Mucosa of descending colon (tissue), 3 donors: ENCODE measurements around the gene CYP3A4. TPM values are rescaled to one million over a fixed set of nuclear protein-coding genes. Genes with fewer than 3 reads are reported as not detected.
"Not testable (repeated sequence)": the region's sequence is repeated elsewhere in the genome, so short reads cannot be mapped to it uniquely, and the experiment has no call there.

Source experiments
- ATAC-seq: fragments of 200-7000 bp; cut with Tn5 transposase; one replicate; pipeline ENCODE4 v1.9.1; 2020; ENCODE audit warnings: mild to moderate bottlenecking, moderate library complexity
- DNase-seq, 3 donors: peaks; one replicate each; pipeline ENCODE4 v3.0.0-alpha.2; 2020
- H3K36me3 ChIP-seq: fragments of 200-600 bp; one replicate; pipeline ENCODE4 v1.8.0; 2021; ENCODE audit warnings: low read depth, mild to moderate bottlenecking
- H3K4me1 ChIP-seq: fragments of 200-600 bp; one replicate; pipeline ENCODE4 v1.8.0; 2021; ENCODE audit warnings: low read depth, mild to moderate bottlenecking
- H3K4me3 ChIP-seq: fragments of 200-600 bp; one replicate; pipeline ENCODE4 v1.8.0; 2021; ENCODE audit warnings: mild to moderate bottlenecking
- H3K9me3 ChIP-seq: fragments of 200-600 bp; one replicate; pipeline ENCODE4 v1.8.0; 2021; ENCODE audit warnings: mild to moderate bottlenecking
- CTCF ChIP-seq: fragments of 200-600 bp; IDR thresholded peaks from one replicate; pipeline ENCODE4 v1.8.0; 2022; ENCODE audit warnings: antibody characterized with exemption, mild to moderate bottlenecking
- intact Hi-C, 2 donors: fragments of 100-400 bp; cut with DNase I in 1 of 2; cut with micrococcal nuclease in 1 of 2; formaldehyde crosslinking; loops; one replicate each; pipeline versions ENCODE4 v1.11.0 to v1.11.1; 2022; cut with DNase I, micrococcal nuclease
- total RNA-seq, 3 donors: library from RNA; stranded (reverse); fragmentation: NEBNext Ultra II Directional in 2 of 3; extraction: Animal tissue kit (Norgen Biotek cat#: 25700) in 2 of 3; gene quantifications; one replicate each; pipeline versions ENCODE4 v1.2.1 to v1.2.4, GENCODE V29; 2021 to 2023
- donor health status: DM: no; HTN: no; CAD: no; lungs with moderate emphysema.
- donor health status: DM: no; HTN: no; CAD: no.
- donor health status: DM: no; HTN: yes; CAD: no.

The CYP3A4 gene
- total RNA-seq, 3 donors from 2014 or later, result 2.8 to 5.4 (median 4.0) TPM

- Histone ChIP-seq H3K36me3 (no peaks in the 10 kb centered on the region), H3K9me3 (no peaks in the 10 kb centered on the region), H3K4me3 (no peak overlapping the region), H3K4me1 (no peaks in the 10 kb centered on the region)
- no peak for ATAC-seq
- DNase-seq, result no peak
- intact Hi-C loops, result no loop called here
- no peak for TF ChIP-seq CTCF
Measured at GRCh38 chr7:99741441-99741795, 42.6 kb downstream of the CYP3A4 start.

GRCh38 chr7:99740573-99741440, 43.2 kb downstream of the CYP3A4 start:
- Histone ChIP-seq H3K4me3 (no peak overlapping the region), H3K36me3 (no peaks in the 10 kb centered on the region), H3K9me3 (no peaks in the 10 kb centered on the region), H3K4me1 (no peaks in the 10 kb centered on the region)
- intact Hi-C loops, result no loop called here
- DNase-seq (no peak), ATAC-seq (no peak)
- no peak for TF ChIP-seq CTCF

GRCh38 chr7:99739699-99740572, 44.0 kb downstream of the CYP3A4 start:
- intact Hi-C loops, result no loop called here
- DNase-seq, result no peak
- no peaks in the 10 kb centered on the region for H3K4me1 ChIP-seq
- H3K4me3 ChIP-seq, result no peak overlapping the region
- H3K36me3 ChIP-seq, result no peaks in the 10 kb centered on the region
- no peak for TF ChIP-seq CTCF
- no peak for ATAC-seq
- H3K9me3 ChIP-seq, result no peaks in the 10 kb centered on the region

- TF ChIP-seq CTCF, result no peak
- H3K36me3 ChIP-seq, result no peaks in the 10 kb centered on the region
- no peak for DNase-seq
- intact Hi-C loops, result no loop called here
- H3K9me3 ChIP-seq, result no peaks in the 10 kb centered on the region
- ATAC-seq, result no peak
- H3K4me3 ChIP-seq, result no peak overlapping the region
- no peaks in the 10 kb centered on the region for H3K4me1 ChIP-seq
Measured at GRCh38 chr7:99737726-99738125, 46.3 kb downstream of the CYP3A4 start.

GRCh38 chr7:99736667-99737066, 47.3 kb downstream of the CYP3A4 start:
- H3K9me3 ChIP-seq, H3K36me3 ChIP-seq, H3K4me3 ChIP-seq, ATAC-seq, H3K4me1 ChIP-seq, DNase-seq, intact Hi-C loops: not testable (repeated sequence)

- no peak for TF ChIP-seq CTCF
- no peaks in the 10 kb centered on the region for H3K9me3 ChIP-seq
- no peak within 1 kb of the TSS for H3K4me3 ChIP-seq
- no peak for DNase-seq
- intact Hi-C loops, result no loop called here
- H3K36me3 ChIP-seq, result no peaks in the 10 kb centered on the region
- H3K4me1 ChIP-seq, result no peaks in the 10 kb centered on the region
- ATAC-seq, result no peak
Measured at GRCh38 chr7:99734987-99735386, 49.0 kb downstream of the CYP3A4 start, which contains the start of gene CYP3A7. Gene CYP3A7, minus strand, starts transcription at chr7:99735196. Its CDS starts 103 bp downstream, at chr7:99735093.
